T-helper 1 cell treated with Interleukin-12 subunit alpha and Interleukin-12 subunit beta and Interleukin-4 antibody, amounts not matched to agents 30 μg/mL and 1 μg/mL, for 36 hours (primary cell): ENCODE data around the gene NOSTRIN.

ENCODE experiments used
- H3K27ac Mint-ChIP-seq: one replicate; pipeline ENCODE4 v1.8.0; 2021; ENCODE audit warnings: mild to moderate bottlenecking, mixed read lengths
- H3K27me3 Mint-ChIP-seq: one replicate; pipeline ENCODE4 v1.8.0; 2021; ENCODE audit warnings: low read depth, mixed read lengths
- H3K36me3 Mint-ChIP-seq: one replicate; pipeline ENCODE4 v1.8.0; 2021; ENCODE audit warnings: low read depth, mixed read lengths
- H3K4me1 Mint-ChIP-seq: one replicate; pipeline ENCODE4 v1.8.0; 2021; ENCODE audit warnings: low read depth, mixed read lengths
- H3K4me3 Mint-ChIP-seq: one replicate; pipeline ENCODE4 v1.8.0; 2021; ENCODE audit warnings: mild to moderate bottlenecking, moderate library complexity, mixed read lengths
- H3K9me3 Mint-ChIP-seq: one replicate; pipeline ENCODE4 v1.8.0; 2021; ENCODE audit warnings: mixed read lengths

The NOSTRIN gene

DNA sequence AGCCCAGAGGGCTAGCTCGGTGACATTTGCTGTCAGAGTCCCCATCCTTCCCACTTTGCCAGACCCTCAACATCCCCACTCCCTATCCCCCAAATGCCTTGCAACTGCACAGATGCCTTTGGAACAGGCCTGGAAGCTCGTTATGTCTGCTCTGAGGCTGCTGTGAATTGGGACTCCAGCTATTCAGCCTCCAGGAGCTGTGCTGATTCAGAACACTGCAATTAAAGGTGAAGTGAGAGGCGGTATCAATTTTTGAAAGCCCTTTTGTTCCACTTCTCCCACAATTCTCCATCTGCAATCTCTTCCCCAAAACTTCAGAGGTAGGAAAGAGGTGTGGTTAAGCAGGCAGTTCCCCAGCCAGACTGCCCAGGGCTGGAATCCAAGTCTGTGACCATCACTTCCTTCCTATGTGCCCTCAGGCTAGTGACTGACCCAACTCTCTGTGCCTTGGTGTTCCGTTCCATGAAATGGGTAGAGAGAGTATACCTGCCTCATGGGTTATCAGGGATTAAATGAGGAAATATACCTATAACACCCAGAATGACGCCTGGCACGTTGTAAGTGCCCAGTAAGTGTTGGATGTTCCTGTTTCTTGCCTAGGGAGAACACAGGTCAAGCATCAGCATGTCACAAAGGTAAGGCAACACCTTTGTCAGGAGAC is 17.5 kb downstream of the NOSTRIN start:
- Mint-ChIP-seq H3K9me3 (no peaks in the 10 kb centered on the region), H3K27ac (no peak overlapping the region), H3K4me1 (no peaks in the 10 kb centered on the region), H3K27me3 (peaks cover 7% of the 10 kb centered on the region), H3K4me3 (no peak overlapping the region), H3K36me3 (no peaks in the 10 kb centered on the region)

DNA sequence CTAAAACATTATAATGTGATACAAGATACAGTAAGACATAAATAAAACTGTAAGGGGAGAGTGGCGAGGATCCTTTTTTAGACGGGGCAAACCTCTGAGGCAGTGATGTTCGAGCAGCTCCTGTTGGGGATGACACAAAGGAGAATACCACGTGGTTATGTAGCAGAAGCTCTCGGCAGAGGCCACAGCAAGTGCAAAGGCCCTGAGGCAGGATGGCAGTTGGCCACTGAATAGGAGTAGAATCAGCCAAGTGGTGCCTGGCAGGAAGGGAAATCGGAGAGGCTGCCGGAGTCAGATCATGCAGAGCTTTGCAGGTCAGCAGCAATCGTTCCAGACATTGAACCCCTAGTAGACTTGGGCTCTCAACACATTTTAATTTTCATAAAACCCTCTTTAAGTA is 19.1 kb downstream of the NOSTRIN start:
- Mint-ChIP-seq H3K36me3 (no peaks in the 10 kb centered on the region), H3K4me1 (no peaks in the 10 kb centered on the region), H3K27ac (no peak overlapping the region), H3K27me3 (peaks cover 1% of the 10 kb centered on the region), H3K4me3 (no peak overlapping the region), H3K9me3 (no peaks in the 10 kb centered on the region)

DNA sequence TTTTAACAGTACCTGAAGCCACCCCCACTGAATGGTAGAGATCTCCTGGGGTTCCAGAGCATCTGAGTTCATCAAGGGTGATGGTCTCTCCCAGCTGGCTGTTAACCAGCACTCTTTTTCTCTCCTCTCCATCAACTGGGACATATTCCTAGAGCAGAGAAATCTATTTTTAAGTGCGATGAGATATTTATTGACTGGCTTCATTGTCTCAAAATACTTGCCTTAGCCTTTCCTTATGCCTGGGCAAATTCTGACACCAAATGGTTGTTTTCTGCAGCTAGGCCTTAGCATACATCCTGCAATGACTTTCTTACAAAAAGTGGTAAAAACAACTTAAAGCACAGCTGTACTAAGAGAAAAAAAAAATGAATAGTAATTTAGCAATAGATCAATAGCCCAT is 19.6 kb downstream of the NOSTRIN start:
- H3K36me3 Mint-ChIP-seq, result no peaks in the 10 kb centered on the region
- H3K27ac Mint-ChIP-seq, result no peak overlapping the region
- no peak overlapping the region for H3K4me3 Mint-ChIP-seq
- H3K27me3 Mint-ChIP-seq, result no peaks in the 10 kb centered on the region
- no peaks in the 10 kb centered on the region for H3K4me1 Mint-ChIP-seq
- no peaks in the 10 kb centered on the region for H3K9me3 Mint-ChIP-seq

DNA sequence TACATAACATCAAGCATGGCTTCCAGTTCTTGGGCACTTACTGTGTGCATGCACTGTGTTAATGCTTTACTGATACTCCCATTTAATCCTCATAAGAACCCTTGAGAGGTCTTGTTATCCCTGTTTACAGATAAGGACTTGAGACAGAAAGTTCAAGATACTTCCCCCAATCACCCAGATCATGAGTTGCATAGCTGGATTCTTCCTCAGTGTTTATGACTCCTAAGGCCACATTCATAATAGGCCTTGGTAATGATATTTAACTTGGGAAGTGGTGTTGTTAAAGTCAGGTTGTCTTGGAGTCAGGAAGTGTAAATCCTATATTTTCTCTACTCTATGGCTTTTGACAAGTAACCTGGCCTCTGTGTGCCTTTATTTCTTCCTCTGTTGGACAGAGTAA is 22.7 kb downstream of the NOSTRIN start:
- no peaks in the 10 kb centered on the region for H3K4me1 Mint-ChIP-seq
- H3K4me3 Mint-ChIP-seq, result no peak overlapping the region
- peaks cover 4% of the 10 kb centered on the region for H3K27me3 Mint-ChIP-seq
- no peaks in the 10 kb centered on the region for H3K9me3 Mint-ChIP-seq
- H3K27ac Mint-ChIP-seq, result no peak overlapping the region
- no peaks in the 10 kb centered on the region for H3K36me3 Mint-ChIP-seq

DNA sequence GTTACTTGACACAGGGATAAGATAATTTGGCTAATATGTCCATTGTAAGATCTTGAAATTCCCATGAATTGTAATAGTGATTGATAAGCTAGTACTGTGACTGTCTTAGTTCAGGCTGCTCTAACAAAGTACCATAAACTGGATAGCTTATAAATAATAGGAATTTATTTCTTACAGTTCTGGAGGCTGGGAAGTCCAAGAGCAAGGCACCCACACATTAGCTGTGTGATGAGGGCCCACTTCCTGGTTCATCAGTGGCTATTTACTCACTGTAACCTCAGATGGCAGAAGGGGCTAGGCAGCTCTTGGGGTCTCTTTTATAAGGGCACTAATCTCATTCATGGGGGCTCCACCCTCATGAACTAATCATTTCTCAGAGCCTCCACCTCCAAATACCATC is 28.5 kb downstream of the NOSTRIN start:
- Mint-ChIP-seq H3K4me1 (no peaks in the 10 kb centered on the region), H3K9me3 (no peaks in the 10 kb centered on the region), H3K36me3 (no peaks in the 10 kb centered on the region), H3K4me3 (no peak overlapping the region), H3K27me3 (peaks cover 4% of the 10 kb centered on the region), H3K27ac (no peak overlapping the region)

DNA sequence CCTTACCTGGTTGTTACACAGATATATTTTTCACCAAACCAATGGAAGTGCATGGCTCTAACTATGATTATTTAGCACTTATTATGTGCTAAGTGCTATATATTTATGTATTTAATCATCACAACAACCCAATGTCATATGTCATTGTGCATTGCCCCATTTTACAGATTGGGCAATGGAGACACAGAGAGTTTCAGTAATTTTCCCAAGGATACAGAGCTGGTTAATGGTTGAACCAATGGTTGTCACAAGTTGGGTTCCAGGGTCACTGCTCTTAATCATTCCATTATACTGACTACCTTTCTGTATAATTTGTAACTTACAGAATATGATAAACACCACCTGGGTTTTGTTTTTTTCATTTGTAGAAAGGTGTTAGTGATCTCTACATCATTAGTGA is 29.2 kb downstream of the NOSTRIN start:
- Mint-ChIP-seq H3K4me3 (no peak overlapping the region), H3K27me3 (peaks cover 4% of the 10 kb centered on the region), H3K9me3 (no peaks in the 10 kb centered on the region), H3K4me1 (no peaks in the 10 kb centered on the region), H3K27ac (no peak overlapping the region), H3K36me3 (no peaks in the 10 kb centered on the region)

DNA sequence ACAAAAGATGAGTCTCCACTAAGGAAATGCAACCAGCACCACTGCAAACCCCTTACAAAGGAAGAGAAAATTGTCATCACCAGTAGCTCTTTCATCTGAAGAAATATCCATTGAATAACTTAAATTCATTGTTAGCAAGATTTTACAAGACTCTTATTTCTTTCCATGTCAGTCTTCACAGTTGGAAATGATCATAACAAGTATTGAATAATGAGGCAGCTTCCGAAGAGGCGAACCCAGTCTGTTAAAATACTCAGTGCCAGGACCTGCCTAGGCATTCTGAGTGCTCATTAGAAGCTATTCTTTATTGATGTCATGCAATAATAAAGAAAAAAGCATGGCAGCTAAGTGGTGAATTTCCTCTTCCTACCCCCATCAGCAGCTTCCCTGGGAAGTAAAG is 33.5 kb downstream of the NOSTRIN start:
- no peak overlapping the region for H3K27ac Mint-ChIP-seq
- no peaks in the 10 kb centered on the region for H3K27me3 Mint-ChIP-seq
- no peaks in the 10 kb centered on the region for H3K4me1 Mint-ChIP-seq
- no peaks in the 10 kb centered on the region for H3K9me3 Mint-ChIP-seq
- H3K4me3 Mint-ChIP-seq, result no peak overlapping the region
- no peaks in the 10 kb centered on the region for H3K36me3 Mint-ChIP-seq

DNA sequence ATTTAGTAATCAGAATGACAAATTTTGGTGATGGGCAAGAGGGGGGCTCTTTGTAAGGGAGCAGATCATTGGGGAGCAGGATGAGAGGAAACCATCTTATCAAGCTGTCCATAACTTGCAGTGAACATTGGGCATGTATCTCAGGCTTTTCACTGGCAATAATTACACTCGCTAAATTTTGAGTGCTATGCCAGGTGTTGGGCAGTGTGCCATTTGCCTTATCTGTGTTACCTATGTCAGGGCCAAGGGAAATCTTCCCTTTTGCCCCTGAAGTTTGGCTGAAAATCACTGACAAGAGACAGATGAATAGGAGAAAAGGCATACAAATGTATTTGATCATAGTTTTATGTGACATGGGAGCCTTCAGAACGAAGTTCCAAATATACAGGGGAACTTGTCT is 39.0 kb downstream of the NOSTRIN start:
- no peak overlapping the region for H3K4me3 Mint-ChIP-seq
- H3K4me1 Mint-ChIP-seq, result peaks cover 5% of the 10 kb centered on the region
- H3K27me3 Mint-ChIP-seq, result no peaks in the 10 kb centered on the region
- H3K36me3 Mint-ChIP-seq, result no peaks in the 10 kb centered on the region
- H3K9me3 Mint-ChIP-seq, result no peaks in the 10 kb centered on the region
- H3K27ac Mint-ChIP-seq, result no peak overlapping the region

DNA sequence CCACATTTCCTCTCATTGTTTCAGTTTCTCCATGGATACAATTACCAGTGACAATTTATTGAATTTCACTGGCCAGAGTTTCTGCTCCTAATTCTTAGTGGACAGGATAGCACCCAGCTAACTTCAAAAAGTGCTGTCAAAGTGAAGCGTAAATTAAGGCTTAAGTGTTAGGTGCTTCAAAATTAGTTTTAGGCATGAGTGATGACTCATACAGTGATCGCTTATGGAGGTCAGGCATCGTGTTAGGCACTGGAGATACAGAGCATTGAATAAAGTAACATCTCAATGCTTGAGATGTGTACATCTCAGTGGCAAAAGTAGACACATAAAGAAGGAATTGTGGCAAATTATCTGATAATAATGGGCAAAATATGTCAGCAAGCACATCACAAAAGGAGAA is 40.8 kb downstream of the NOSTRIN start:
- Mint-ChIP-seq H3K36me3 (no peaks in the 10 kb centered on the region), H3K9me3 (no peaks in the 10 kb centered on the region), H3K4me1 (peaks cover 5% of the 10 kb centered on the region), H3K4me3 (no peak overlapping the region), H3K27ac (no peak overlapping the region), H3K27me3 (no peaks in the 10 kb centered on the region)

DNA sequence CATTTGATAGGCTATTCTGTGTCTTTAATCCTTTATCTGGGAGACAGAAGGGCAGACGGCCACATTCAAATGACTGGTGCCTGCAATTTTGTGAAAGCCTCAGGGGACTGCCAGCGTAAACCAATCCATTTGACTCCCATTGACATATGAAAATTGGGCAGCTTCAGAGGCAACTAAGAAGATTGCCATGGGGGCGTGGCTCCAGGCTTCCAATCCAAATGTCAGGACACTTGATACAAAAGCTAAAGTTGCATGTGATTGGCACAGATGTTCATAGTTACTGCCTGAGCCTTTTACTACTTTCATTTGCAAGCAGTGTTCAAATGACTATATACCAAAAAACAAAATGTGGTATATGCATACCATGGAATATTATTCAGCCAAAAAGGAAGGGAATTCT is 45.8 kb downstream of the NOSTRIN start:
- no peaks in the 10 kb centered on the region for H3K27me3 Mint-ChIP-seq
- no peak overlapping the region for H3K27ac Mint-ChIP-seq
- H3K4me1 Mint-ChIP-seq, result peaks cover 2% of the 10 kb centered on the region
- no peak overlapping the region for H3K4me3 Mint-ChIP-seq
- peaks cover 12% of the 10 kb centered on the region for H3K36me3 Mint-ChIP-seq
- H3K9me3 Mint-ChIP-seq, result no peaks in the 10 kb centered on the region

DNA sequence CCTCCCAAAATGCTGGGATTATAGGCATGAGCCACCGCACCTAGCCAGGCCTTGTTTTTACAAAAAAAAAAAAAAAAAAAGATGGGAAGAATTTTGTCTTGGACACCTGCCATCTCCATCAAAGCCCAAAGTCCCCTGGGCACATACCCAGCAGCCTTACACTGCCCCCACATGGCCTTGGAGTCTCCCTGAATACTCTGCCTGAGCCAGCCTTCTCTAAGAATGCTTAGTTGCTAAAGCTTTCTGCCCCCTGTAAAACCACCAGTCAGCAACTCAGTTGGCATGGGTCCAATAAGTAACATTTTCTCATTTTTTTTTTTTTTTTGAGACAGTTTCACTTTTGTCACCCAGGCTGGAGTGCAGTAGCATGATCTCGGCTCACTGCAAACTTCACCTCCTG is 47.2 kb downstream of the NOSTRIN start:
- H3K27me3 Mint-ChIP-seq, result no peaks in the 10 kb centered on the region
- H3K9me3 Mint-ChIP-seq, result peaks cover 5% of the 10 kb centered on the region
- H3K4me1 Mint-ChIP-seq, result no peaks in the 10 kb centered on the region
- no peak overlapping the region for H3K27ac Mint-ChIP-seq
- H3K4me3 Mint-ChIP-seq, result no peak overlapping the region
- peaks cover 17% of the 10 kb centered on the region for H3K36me3 Mint-ChIP-seq

DNA sequence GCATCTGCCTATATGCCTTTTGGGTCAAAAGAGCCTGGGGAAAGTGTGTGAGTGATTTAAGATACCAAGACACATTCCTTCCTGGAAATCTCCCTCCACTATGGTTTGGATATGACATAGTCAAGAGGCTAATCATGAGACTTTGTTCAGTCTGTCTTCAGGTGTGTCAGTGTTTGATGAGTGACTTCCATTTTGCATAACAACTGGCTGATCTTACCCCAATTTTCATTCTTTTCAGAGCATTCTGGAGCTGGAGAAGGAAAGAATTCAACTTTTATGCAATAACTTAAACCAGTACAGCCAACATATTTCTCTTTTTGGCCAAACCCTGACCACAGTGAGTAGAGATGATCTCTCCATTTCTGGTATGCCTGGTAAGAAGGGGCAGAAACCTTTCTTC is 48.4 kb downstream of the NOSTRIN start:
- Mint-ChIP-seq H3K4me1 (no peaks in the 10 kb centered on the region), H3K9me3 (peaks cover 6% of the 10 kb centered on the region), H3K27ac (no peak overlapping the region), H3K4me3 (no peak overlapping the region), H3K27me3 (no peaks in the 10 kb centered on the region), H3K36me3 (peaks cover 19% of the 10 kb centered on the region)

DNA sequence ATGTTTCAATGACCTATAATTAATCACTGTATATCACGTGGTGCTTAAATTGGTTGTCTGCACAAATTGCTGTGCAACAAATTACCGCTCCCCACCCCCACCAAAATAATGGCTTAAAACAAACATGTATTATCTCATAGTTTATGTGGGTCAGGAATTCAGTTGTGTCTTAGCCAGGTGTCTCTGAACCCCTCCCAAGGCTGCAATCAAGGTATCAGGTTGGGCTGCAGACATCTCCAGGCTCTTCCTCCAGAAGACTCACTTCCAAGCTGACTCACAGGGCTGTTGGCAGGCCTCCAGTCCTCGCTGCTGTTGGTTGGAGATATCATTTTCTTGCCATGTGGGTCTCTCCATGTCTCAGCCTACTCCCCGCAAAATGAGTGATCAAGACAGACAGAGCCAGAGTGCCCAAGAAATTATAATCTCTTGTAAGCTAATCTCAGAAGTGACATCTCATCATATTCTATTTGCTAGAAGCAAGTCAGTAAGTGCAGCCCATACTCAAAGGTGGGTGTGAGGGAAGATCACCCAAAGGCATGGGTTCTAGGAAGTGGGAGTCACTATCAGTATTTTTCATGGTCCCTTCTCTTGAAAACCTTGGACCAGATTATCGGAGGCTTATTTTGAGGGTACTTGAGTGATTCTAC is 49.4 kb downstream of the NOSTRIN start:
- H3K27me3 Mint-ChIP-seq, result no peaks in the 10 kb centered on the region
- H3K27ac Mint-ChIP-seq, result no peak overlapping the region
- no peak overlapping the region for H3K4me3 Mint-ChIP-seq
- H3K4me1 Mint-ChIP-seq, result no peaks in the 10 kb centered on the region
- H3K36me3 Mint-ChIP-seq, result peaks cover 23% of the 10 kb centered on the region
- H3K9me3 Mint-ChIP-seq, result peaks cover 6% of the 10 kb centered on the region

DNA sequence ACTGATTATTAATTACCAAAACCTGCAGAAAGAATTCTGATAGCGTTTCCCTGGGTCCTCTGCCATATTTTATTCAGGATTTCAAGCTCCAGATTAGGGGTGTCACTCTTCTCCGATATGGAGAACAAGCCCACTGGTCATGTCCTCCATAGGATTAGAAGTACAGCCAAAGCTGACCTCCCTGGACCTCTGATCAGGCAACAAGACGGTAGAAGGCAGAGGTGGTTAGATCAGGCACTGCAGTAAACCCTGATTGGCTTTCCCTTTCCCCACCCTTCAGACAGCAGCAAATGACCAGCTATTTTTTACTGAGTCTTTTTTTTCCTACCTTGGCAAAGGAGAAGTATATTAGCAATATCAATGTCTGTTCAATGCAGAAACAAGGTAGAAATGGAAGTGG is 50.0 kb downstream of the NOSTRIN start:
- Mint-ChIP-seq H3K9me3 (peaks cover 6% of the 10 kb centered on the region), H3K27ac (no peak overlapping the region), H3K4me3 (no peak overlapping the region), H3K27me3 (no peaks in the 10 kb centered on the region), H3K36me3 (peaks cover 23% of the 10 kb centered on the region), H3K4me1 (no peaks in the 10 kb centered on the region)

DNA sequence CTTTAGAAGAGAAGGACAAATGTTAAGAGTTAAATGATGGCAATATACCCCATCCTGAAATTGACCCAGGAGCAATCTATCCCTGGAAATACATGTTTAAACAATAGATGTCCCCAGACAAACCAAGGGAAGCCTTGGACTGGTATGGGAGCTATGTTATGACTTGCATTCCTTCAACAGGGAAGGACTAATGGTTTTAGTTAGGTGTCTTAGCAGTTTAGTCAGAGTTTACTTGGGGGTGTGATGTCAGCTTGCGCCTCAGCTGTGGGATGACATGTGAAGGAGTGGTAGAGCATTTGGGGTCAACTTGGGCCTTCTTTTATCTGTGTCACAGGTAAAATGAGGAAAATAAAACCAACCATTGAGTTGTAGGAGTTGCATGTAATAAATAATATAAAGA is 51.0 kb downstream of the NOSTRIN start:
- no peak overlapping the region for H3K27ac Mint-ChIP-seq
- peaks cover 23% of the 10 kb centered on the region for H3K36me3 Mint-ChIP-seq
- no peaks in the 10 kb centered on the region for H3K27me3 Mint-ChIP-seq
- no peaks in the 10 kb centered on the region for H3K4me1 Mint-ChIP-seq
- H3K9me3 Mint-ChIP-seq, result peaks cover 6% of the 10 kb centered on the region
- no peak overlapping the region for H3K4me3 Mint-ChIP-seq
